ENCODE results near the gene ZNF333.

The ZNF333 gene

GRCh38 chr19:14689598-14690503, at the start of gene ZNF333:
ZNF333 (plus strand) TSS chr19:14690048; CDS start chr19:14693492, 3,444 bp downstream.
- DNase-seq (ENCODE audit: low read depth), result peak; percentile 76

- DNase-seq (ENCODE audit: low read depth), result no peak
These were observed 41.3 kb upstream of the ZNF333 start for GRCh38 chr19:14648506-14648905.

GRCh38 chr19:14649020-14649419, 40.8 kb upstream of the ZNF333 start:
- no peak for DNase-seq (ENCODE audit: low read depth)

- no peak for DNase-seq (ENCODE audit: low read depth)
These were observed 39.7 kb upstream of the ZNF333 start for GRCh38 chr19:14650161-14650560.

GRCh38 chr19:14654786-14655560, 34.9 kb upstream of the ZNF333 start:
- no peak for DNase-seq (ENCODE audit: low read depth)

GRCh38 chr19:14655726-14656125, 34.1 kb upstream of the ZNF333 start:
- no peak for DNase-seq (ENCODE audit: low read depth)

GRCh38 chr19:14659874-14660489, 29.9 kb upstream of the ZNF333 start:
- no peak for DNase-seq (ENCODE audit: low read depth)

GRCh38 chr19:14661372-14661924, 28.4 kb upstream of the ZNF333 start:
- DNase-seq (ENCODE audit: low read depth), result no peak

- DNase-seq (ENCODE audit: low read depth), result no peak
These were observed 19.9 kb upstream of the ZNF333 start for GRCh38 chr19:14669940-14670339.

GRCh38 chr19:14670408-14670807, 19.4 kb upstream of the ZNF333 start:
- no peak for DNase-seq (ENCODE audit: low read depth)

GRCh38 chr19:14672188-14672872, 17.5 kb upstream of the ZNF333 start:
- no peak for DNase-seq (ENCODE audit: low read depth)

GRCh38 chr19:14673088-14673487, 16.8 kb upstream of the ZNF333 start:
- no peak for DNase-seq (ENCODE audit: low read depth)

GRCh38 chr19:14674764-14675163, 15.1 kb upstream of the ZNF333 start, which contains the start of gene ADGRE3:
ADGRE3 (minus strand) TSS chr19:14674844; CDS start chr19:14674770, 74 bp downstream.
- no peak for DNase-seq (ENCODE audit: low read depth)

- DNase-seq (ENCODE audit: low read depth), result no peak
These were observed 13.1 kb upstream of the ZNF333 start for GRCh38 chr19:14676762-14677161.

GRCh38 chr19:14677464-14677863, 12.4 kb upstream of the ZNF333 start:
- DNase-seq (ENCODE audit: low read depth), result no peak

GRCh38 chr19:14678199-14678598, 11.6 kb upstream of the ZNF333 start:
- no peak for DNase-seq (ENCODE audit: low read depth)

GRCh38 chr19:14682084-14682483, 7.8 kb upstream of the ZNF333 start:
- DNase-seq (ENCODE audit: low read depth), result no peak

- no peak for DNase-seq (ENCODE audit: low read depth)
These were observed 6.4 kb upstream of the ZNF333 start for GRCh38 chr19:14683439-14683838.

- no peak for DNase-seq (ENCODE audit: low read depth)
These were observed 3.4 kb upstream of the ZNF333 start for GRCh38 chr19:14686411-14686810.

- DNase-seq (ENCODE audit: low read depth), result no peak
These were observed 4.9 kb downstream of the ZNF333 start for GRCh38 chr19:14694641-14695266.

GRCh38 chr19:14695471-14695870, 5.6 kb downstream of the ZNF333 start:
- DNase-seq (ENCODE audit: low read depth), result no peak
